ENCODE measurements around the gene ZCCHC3. TPM values are rescaled to one million over a fixed set of nuclear protein-coding genes. Genes with fewer than 3 reads are reported as not detected.

The ZCCHC3 gene
- total and polyA plus RNA-seq, 7 donors, result 6.0 to 22.1 (median 11.7) TPM

GRCh38 chr20:275791-276190 is 21.6 kb upstream of the ZCCHC3 start:
- WGBS, 2 donors, result 93 to 95% methylated on average over 7 of the region's 7 CpGs
- no peak overlapping the region for H3K27ac ChIP-seq
- no peaks in the 10 kb centered on the region for H3K4me1 ChIP-seq
- TF ChIP-seq CTCF (IDR thresholded peaks at IDR 0.05) (no peak), POLR2A (IDR thresholded peaks at IDR 0.05) (no peak), EP300 (IDR thresholded peaks at IDR 0.05) (no peak), POLR2AphosphoS5 (IDR thresholded peaks at IDR 0.05) (no peak)
- intact Hi-C loops (cut with DNase I), result no loop called here
- peaks cover 0 to 41% (median 3%) of the 10 kb centered on the region in 4 donors for H3K36me3 ChIP-seq
- H3K4me3 ChIP-seq, result no peak overlapping the region
- no peaks in the 10 kb centered on the region for H3K9me3 ChIP-seq
- DNase-seq, result no peak
- no peaks in the 10 kb centered on the region for H3K27me3 ChIP-seq

- Histone ChIP-seq H3K4me3 (no peak overlapping the region), H3K36me3 (peaks cover 0 to 45% (median 4%) of the 10 kb centered on the region in 4 donors), H3K9me3 (no peaks in the 10 kb centered on the region), H3K27ac (no peak overlapping the region), H3K4me1 (no peaks in the 10 kb centered on the region), H3K27me3 (no peaks in the 10 kb centered on the region)
- no peak for DNase-seq
- TF ChIP-seq POLR2AphosphoS5 (IDR thresholded peaks at IDR 0.05) (no peak), EP300 (IDR thresholded peaks at IDR 0.05) (no peak), CTCF (IDR thresholded peaks at IDR 0.05) (no peak), POLR2A (IDR thresholded peaks at IDR 0.05) (no peak)
- 96% methylated on average over 12 of the region's 12 CpGs for WGBS, 2 donors
- intact Hi-C loops (cut with DNase I), result no loop called here
Observed at GRCh38 chr20:276620-277495, 20.5 kb upstream of the ZCCHC3 start.

- Histone ChIP-seq H3K27ac (no peak overlapping the region), H3K9me3 (no peaks in the 10 kb centered on the region), H3K4me3 (no peak overlapping the region), H3K27me3 (no peaks in the 10 kb centered on the region), H3K4me1 (no peaks in the 10 kb centered on the region), H3K36me3 (peaks cover 0 to 45% (median 4%) of the 10 kb centered on the region in 4 donors)
- no peak for TF ChIP-seq CTCF (IDR thresholded peaks at IDR 0.05)
- no peak for TF ChIP-seq EP300 (IDR thresholded peaks at IDR 0.05)
- TF ChIP-seq POLR2A (IDR thresholded peaks at IDR 0.05), result no peak
- TF ChIP-seq POLR2AphosphoS5 (IDR thresholded peaks at IDR 0.05), result no peak
- WGBS, 2 donors, result 27 to 31% methylated on average over 3 of the region's 3 CpGs
- intact Hi-C loops (cut with DNase I), result no loop called here
- no peak for DNase-seq
Observed at GRCh38 chr20:277496-277781, 19.9 kb upstream of the ZCCHC3 start.

- no peak overlapping the region for H3K4me3 ChIP-seq
- peaks cover 0 to 45% (median 4%) of the 10 kb centered on the region in 4 donors for H3K36me3 ChIP-seq
- WGBS, 2 donors, result 94 to 95% methylated on average over 5 of the region's 5 CpGs
- DNase-seq, result no peak
- no peaks in the 10 kb centered on the region for H3K4me1 ChIP-seq
- H3K9me3 ChIP-seq, result no peaks in the 10 kb centered on the region
- intact Hi-C loops (cut with DNase I), result no loop called here
- no peaks in the 10 kb centered on the region for H3K27me3 ChIP-seq
- no peak overlapping the region for H3K27ac ChIP-seq
- no peak for TF ChIP-seq EP300 (IDR thresholded peaks at IDR 0.05)
- no peak for TF ChIP-seq POLR2AphosphoS5 (IDR thresholded peaks at IDR 0.05)
- TF ChIP-seq CTCF (IDR thresholded peaks at IDR 0.05), result no peak
- no peak for TF ChIP-seq POLR2A (IDR thresholded peaks at IDR 0.05)
Observed at GRCh38 chr20:278181-278580, 19.2 kb upstream of the ZCCHC3 start.
